Measurements from ENCODE around the gene SCFD1.
"Not testable (repeated sequence)": the region's sequence is repeated elsewhere in the genome, so short reads cannot be mapped to it uniquely, and the experiment has no call there.

Gene SCFD1

GRCh38 chr14:30621940-30622830 is at the start of gene SCFD1:
SCFD1 (plus strand) TSS chr14:30622319; CDS start chr14:30622339, 20 bp downstream.
- DNase-seq = peak; percentile 91

GRCh38 chr14:30572771-30573170 is 49.3 kb upstream of the SCFD1 start:
- no peak for DNase-seq

GRCh38 chr14:30573226-30573814 is 48.8 kb upstream of the SCFD1 start:
- DNase-seq = no peak

GRCh38 chr14:30573966-30574365 is 48.2 kb upstream of the SCFD1 start:
- DNase-seq = no peak

- not testable (repeated sequence) for DNase-seq
These were observed 47.3 kb upstream of the SCFD1 start for GRCh38 chr14:30574777-30575176.

- not testable (repeated sequence) for DNase-seq
These were observed 45.8 kb upstream of the SCFD1 start for GRCh38 chr14:30576333-30576732.

- DNase-seq = no peak
These were observed 41.4 kb upstream of the SCFD1 start for GRCh38 chr14:30580616-30581282.

- DNase-seq = no peak
These were observed 40.9 kb upstream of the SCFD1 start for GRCh38 chr14:30581283-30581625.

- DNase-seq = no peak
These were observed 39.7 kb upstream of the SCFD1 start for GRCh38 chr14:30582376-30582775.

GRCh38 chr14:30584058-30584630 is 38.0 kb upstream of the SCFD1 start:
- no peak for DNase-seq

GRCh38 chr14:30585204-30585603 is 36.9 kb upstream of the SCFD1 start:
- DNase-seq = no peak

GRCh38 chr14:30587141-30587540 is 35.0 kb upstream of the SCFD1 start:
- no peak for DNase-seq

GRCh38 chr14:30588873-30589272 is 33.2 kb upstream of the SCFD1 start:
- no peak for DNase-seq

- DNase-seq = no peak
These were observed 25.2 kb upstream of the SCFD1 start for GRCh38 chr14:30596935-30597334.

GRCh38 chr14:30597504-30597903 is 24.6 kb upstream of the SCFD1 start:
- DNase-seq = no peak

GRCh38 chr14:30600922-30601918 is 20.9 kb upstream of the SCFD1 start:
- DNase-seq = no peak

GRCh38 chr14:30603402-30603801 is 18.7 kb upstream of the SCFD1 start:
- DNase-seq = no peak

- not testable (repeated sequence) for DNase-seq
These were observed 17.4 kb upstream of the SCFD1 start for GRCh38 chr14:30604696-30605095.

GRCh38 chr14:30607156-30607780 is 14.9 kb upstream of the SCFD1 start:
- DNase-seq = no peak

- DNase-seq = no peak
These were observed 13.5 kb upstream of the SCFD1 start for GRCh38 chr14:30608533-30609006.

- DNase-seq = peak; percentile 95
These were observed 11.3 kb upstream of the SCFD1 start for GRCh38 chr14:30610787-30611343.

Measured in NCI-H748 treated with DMSO at 0.1 percent for 48 hours (cell line).